22Rv1 (cell line): Measurements from ENCODE around the gene MT1E.
"Not testable (repeated sequence)": the region's sequence is repeated elsewhere in the genome, so short reads cannot be mapped to it uniquely, and the experiment has no call there.

Source experiments
- CTCF ChIP-seq: fragments of 450-650 bp; IDR thresholded peaks from 2 replicates; pipeline ENCODE4 v1.5.1; 2017; ENCODE audit warnings: mild to moderate bottlenecking
- ZFX ChIP-seq: fragments of 450-650 bp; IDR thresholded peaks from 2 replicates; pipeline ENCODE4 v1.6.1; 2017; ENCODE audit warnings: antibody characterized with exemption, borderline replicate concordance

- not testable (repeated sequence) for TF ChIP-seq CTCF, ZFX
Measured at GRCh38 chr16:56582911-56583310, 42.7 kb upstream of the MT1E start.
